Fibroblast of skin of right quadriceps (primary cell): ENCODE results near the gene SLC39A11.
"Not testable (repeated sequence)": the region's sequence is repeated elsewhere in the genome, so short reads cannot be mapped to it uniquely, and the experiment has no call there.

Experiments used
- DNase-seq: peaks from one replicate; pipeline ENCODE4 v3.0.0-alpha.2; 2013

The SLC39A11 gene

GRCh38 chr17:72999474-72999873 is 93.0 kb downstream of the SLC39A11 start:
- DNase-seq: not testable (repeated sequence)

- no peak for DNase-seq
Observed at GRCh38 chr17:72998343-72998742, 94.1 kb downstream of the SLC39A11 start.

- no peak for DNase-seq
Observed at GRCh38 chr17:72997559-72997958, 94.9 kb downstream of the SLC39A11 start.

- DNase-seq: no peak
Observed at GRCh38 chr17:72996791-72997190, 95.7 kb downstream of the SLC39A11 start.

- no peak for DNase-seq
Observed at GRCh38 chr17:72995008-72995656, 97.4 kb downstream of the SLC39A11 start.

- not testable (repeated sequence) for DNase-seq
Observed at GRCh38 chr17:72992783-72993467, 99.6 kb downstream of the SLC39A11 start.

DNA sequence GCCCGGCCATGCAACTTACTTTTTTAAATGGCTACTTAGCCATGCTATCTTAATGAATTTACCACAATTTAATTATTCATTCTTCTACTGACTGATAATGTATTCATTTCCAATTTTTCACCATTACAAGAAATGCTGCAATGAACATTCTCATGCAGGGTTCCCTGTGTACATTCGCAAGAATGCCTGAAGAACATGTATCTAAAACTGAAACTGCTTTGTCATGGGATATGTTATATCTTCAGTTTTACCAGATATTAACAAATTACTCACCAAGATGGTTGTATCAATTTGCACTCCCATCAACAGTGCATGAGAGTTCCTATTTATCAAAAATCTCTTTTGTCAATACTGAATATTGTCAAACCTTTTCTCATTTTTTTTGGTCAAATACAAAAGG is 100.8 kb downstream of the SLC39A11 start:
- DNase-seq: no peak

- no peak for DNase-seq
Observed at GRCh38 chr17:72989074-72989610, 103.3 kb downstream of the SLC39A11 start.

DNA sequence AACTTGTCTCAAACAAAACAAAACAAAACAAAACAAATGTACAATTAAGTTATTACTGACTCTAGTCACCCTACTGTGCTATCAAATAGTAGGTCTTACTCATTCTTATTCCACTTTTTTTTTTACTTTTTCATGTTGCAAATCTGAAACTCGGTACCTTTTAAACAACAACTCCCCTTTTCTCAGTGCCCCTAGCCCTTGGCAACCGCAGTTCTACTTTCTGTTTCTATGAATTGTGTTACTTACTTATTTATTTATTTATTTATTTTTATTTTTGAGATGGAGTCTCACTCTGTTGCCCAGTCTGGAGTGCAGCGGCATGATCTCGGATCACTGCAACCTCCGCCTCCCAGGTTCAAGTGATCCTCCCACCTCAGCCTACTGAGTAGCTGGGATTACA is 104.0 kb downstream of the SLC39A11 start:
- no peak for DNase-seq

DNA sequence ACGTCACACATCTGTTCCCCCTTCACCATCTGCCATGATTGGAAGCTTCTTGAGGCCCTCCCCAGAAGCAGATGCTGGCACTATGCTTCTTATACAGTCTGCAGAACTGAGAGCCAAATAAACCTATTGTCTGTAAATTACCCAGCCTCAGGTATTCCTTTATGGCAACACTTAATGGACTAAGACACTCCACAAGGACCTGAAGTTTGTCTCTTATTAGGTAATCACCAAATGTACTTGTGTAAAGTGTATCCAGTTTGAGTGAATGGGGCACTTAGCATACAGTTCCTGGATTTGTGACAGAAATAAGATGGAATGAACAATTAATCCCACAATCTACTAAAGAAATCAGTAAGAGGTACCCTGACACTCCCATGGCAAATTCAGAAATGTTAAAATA is 105.3 kb downstream of the SLC39A11 start:
- DNase-seq: no peak

DNA sequence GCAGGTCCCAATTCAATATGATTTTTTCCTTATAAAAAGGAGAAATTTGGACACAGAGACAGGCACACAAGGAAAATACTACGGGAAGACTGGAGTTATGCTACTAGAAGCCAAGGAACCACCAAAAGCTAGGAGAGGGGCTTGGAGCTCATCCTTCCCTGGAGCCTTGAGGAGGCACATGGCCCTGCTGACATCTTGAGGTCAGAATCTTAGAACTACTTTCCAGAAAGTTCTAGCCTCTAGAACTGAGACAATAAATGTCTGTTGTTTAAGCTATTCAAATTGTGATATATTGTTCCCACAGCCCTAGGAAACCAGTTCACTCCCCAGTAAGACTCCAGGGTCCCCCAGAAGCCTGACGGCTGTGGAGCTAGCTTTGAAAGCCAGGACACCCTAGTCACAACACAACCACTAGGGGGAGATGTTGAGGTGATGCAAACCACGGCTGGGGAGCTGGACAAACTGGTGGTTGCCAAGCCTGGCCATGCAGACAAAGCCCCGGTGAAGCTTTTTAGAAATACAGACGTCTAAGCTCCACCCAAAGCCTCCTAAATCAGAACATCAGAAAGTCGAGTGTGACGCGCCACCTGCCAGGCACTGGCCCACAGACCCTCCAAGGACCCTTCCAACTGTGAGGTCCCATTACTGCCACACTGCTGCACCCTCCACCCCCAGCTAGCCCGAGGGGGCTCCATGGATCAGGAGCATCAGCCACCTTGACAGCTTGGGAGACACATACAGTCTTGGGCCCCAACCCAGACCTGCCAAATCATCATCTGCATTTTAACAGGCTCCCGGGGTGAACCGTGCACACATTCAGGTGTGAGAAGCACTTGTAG is 106.4 kb downstream of the SLC39A11 start:
- peak; percentile 57 for DNase-seq

- DNase-seq: no peak
Observed at GRCh38 chr17:72984926-72985325, 107.6 kb downstream of the SLC39A11 start.

DNA sequence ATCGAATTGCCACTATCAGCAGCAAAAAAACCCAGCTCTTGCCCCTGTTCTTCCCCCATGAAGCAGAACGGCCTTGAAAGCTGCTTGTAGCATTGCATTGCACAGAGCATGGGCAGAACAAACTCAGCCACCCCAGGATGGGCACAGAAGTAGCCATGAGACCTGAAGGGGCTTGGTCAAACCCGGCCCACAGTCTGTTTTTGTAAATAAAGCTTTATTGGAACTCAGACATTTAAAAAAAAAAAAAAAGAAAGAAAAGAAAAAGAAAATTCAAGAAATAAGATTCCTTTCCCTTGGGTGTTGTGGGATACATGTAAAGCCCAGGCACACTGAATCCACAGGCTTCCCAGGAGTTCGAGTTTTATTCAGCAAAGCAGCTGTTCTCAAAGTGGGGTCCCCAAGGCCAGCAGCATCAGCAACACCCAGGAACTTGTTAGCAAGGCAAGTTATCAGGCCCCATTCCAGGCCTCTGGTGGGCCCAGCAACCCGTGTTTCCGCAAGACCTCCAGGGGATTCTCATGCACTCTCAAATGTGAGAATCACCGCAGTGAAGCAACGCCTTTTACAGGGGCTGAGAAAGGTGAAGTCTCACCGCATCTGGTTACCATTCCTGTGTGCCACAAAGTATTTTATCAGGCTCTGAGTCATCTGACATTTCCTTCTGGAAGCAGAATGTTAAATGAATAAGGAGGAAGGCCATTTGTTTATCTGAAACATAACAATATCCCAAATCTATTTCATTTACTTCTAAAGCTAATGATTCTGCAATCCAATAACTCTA is 108.2 kb downstream of the SLC39A11 start:
- DNase-seq: peak; percentile 85

GRCh38 chr17:72982680-72983079 is 109.8 kb downstream of the SLC39A11 start:
- DNase-seq: no peak

DNA sequence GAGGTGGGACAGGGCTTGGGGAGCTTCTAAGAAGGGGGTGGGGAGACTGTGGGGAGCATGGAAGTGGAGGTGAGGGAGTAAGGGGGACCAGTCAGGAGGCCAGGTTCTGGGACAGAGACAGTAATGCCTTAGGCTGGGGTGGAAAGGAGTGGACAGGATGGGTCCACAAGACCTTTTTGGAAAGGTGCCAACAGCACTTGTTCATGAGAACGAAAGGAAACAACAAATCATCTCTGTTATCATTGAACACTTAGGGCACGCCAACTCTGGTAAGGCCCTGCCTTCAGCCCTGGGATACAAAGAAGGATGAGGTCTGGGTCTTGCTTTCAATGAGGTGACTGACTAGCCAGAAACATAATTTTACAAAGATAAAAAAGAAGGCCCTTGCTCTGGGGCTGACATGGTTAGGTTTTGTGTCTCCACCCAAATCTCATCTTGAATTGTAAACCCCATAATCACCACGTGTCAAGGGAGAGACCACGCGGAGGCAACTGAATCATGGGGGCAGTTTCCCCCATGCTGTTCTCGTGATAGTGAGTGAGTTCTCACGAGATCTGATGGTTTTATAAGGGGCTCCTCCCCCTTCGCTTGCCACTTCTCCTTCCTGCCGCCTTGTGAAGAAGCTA is 113.8 kb downstream of the SLC39A11 start:
- DNase-seq: no peak

DNA sequence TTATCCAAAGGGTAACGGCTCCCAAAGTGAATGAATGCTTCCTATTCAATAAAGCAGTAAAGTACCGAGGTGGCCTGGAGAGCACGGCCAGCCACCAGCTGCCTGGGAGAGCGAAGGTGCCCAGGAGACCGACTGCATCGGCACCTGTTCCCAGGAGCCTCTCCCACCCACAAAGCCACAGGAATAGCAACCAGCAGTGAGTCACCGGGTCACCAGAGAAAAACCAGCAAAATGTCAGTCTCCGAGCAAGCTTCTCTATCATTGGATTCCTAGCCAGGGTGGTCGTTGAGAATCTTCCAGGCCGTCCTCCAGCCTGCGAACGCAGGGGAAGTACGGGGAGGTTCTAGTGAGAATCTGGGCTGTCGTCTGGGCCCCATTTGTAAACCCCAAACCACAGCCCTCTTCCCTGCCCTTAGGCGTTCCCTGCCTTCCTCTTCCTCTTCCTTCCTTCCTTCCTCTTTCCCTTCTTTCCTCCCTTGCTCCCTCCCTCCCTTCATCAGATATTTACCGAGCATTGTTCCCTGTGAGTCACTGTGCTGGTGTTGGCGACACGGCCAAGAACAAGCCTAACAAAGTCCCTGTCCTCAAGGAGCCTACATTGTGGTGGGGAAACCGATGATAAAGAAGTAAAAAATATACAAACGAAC is 114.6 kb downstream of the SLC39A11 start:
- no peak for DNase-seq

DNA sequence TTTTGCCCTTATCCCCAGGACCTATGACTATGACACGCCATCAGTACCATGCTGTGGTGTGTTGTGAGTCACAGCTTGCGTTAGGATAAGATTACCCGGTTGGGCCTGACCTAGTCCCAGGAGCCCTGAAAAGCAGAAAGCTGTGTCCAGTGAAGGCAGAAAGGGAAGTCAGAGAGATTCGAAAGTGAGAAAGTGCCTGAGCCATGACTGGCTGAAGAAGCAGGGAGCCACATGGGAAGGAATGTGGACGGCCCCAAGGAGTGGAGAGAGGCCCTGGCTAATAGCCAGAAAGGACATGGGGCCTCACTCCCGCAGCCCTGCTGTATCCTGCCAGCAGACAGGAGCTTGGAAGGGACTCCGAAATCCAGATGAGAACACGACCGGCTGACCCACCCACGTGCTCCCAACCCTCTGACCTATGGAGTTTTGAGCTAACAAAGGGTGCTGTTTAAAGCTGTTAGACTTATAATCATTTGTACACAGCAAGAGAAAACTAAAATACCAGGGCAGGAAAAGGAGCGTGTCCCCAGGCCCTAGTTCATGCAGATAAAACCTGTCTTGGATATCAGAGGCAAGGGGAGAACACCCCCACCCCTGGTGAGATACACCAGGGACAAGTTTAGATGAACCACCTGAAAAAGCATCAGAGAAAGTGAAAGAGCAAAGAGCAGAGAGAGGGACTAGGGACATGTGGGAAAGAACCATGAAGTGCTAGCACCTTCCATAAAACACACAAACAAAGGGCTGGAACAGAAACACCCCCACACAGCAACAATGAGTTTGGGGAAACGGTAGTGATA is 115.3 kb downstream of the SLC39A11 start:
- DNase-seq: peak; percentile 86

GRCh38 chr17:72975509-72975908 is 117.0 kb downstream of the SLC39A11 start:
- DNase-seq: no peak

DNA sequence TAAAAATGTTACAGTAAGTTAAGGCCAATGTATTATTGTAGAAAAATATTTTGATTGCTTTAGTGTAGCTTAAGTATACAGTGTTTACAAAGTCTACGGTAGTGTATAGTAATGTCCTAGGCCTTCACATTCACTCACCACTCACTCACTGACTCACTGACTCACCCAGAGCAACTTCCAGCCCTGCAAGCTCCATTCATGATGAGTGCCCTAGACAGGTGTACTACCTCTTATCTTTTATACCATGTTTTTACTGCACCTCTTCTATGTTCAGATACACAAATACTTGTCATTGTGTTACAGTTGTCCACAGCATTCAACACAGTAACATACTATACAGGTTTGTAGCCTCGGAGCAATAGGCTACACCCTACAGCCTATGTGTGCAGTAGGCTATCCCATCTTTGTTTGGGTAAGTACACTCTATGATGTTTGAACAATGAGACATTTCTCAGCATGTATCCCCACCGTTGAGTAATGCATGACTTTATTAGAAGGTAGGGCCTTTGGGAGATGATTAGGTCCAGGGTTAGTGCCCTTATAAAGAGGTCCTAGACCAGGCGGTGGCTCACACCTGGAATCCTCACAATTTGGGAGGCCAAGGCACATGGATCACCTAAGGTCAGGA is 117.8 kb downstream of the SLC39A11 start:
- no peak for DNase-seq

GRCh38 chr17:72972263-72972951 is 120.1 kb downstream of the SLC39A11 start:
- DNase-seq: no peak
